PC-3 (cell line): Measurements from ENCODE around the gene TMEM169. TPM values are rescaled to one million over a fixed set of nuclear protein-coding genes. Genes with fewer than 3 reads are reported as not detected.
"Not testable (repeated sequence)": the region's sequence is repeated elsewhere in the genome, so short reads cannot be mapped to it uniquely, and the experiment has no call there.

Experiments
- ATAC-seq: fragments of 200-7000 bp; cut with Tn5 transposase; 2 replicates; pipeline ENCODE4 v1.9.1; 2020; ENCODE audit warnings: mild to moderate bottlenecking, moderate library complexity
- BruUV-seq: library from RNA; stranded (reverse); fragments of 400-500 nt; replicated peaks from 2 replicates; lab custom pipeline; 2021; lab: Mats Ljungman, UMichigan
- CTCF ChIA-PET: fragments of 300-600 bp; sonication (Branson Sonifier 250); formaldehyde crosslinking; loops from one replicate; lab custom pipeline; 2022; ENCODE audit warnings: antibody characterized with exemption; lab: Charles Lee
- POLR2A ChIA-PET: fragments of 300-600 bp; sonication (Branson Sonifier 250); formaldehyde crosslinking; loops from one replicate; lab custom pipeline; 2022; ENCODE audit warnings: antibody characterized with exemption; ENCODE audit not compliant: unreplicated experiment; lab: Charles Lee
- DNase-seq: peaks from one replicate; pipeline ENCODE4 v3.0.0-alpha.2; 2015
- H2AFZ ChIP-seq: fragments of 300-600 bp; sonication (generic); 2 replicates; pipeline ENCODE4 v1.6.0; 2016; ENCODE audit warnings: antibody characterized with exemption, low read length
- H3F3A ChIP-seq: fragments of 300-600 bp; sonication (generic); one replicate; pipeline ENCODE4 v1.6.0; 2017; ENCODE audit warnings: antibody characterized with exemption, low read length, control low read depth, mild to moderate bottlenecking; ENCODE audit not compliant: unreplicated experiment
- H3K27ac ChIP-seq: fragments of 300-600 bp; sonication (generic); 2 replicates; pipeline ENCODE4 v1.5.1; 2016; ENCODE audit warnings: mild to moderate bottlenecking, low read length
- H3K27me3 ChIP-seq: fragments of 300-600 bp; sonication (generic); 2 replicates; pipeline ENCODE4 v1.6.1; 2016; ENCODE audit warnings: low read length, mixed read lengths
- H3K36me3 ChIP-seq: fragments of 300-600 bp; sonication (generic); 2 replicates; pipeline ENCODE4 v1.6.1; 2016; ENCODE audit warnings: low read depth, mixed run types, low read length, mixed read lengths
- H3K4me1 ChIP-seq: fragments of 300-600 bp; sonication (generic); 2 replicates; pipeline ENCODE4 v1.5.1; 2016; ENCODE audit warnings: low read length; ENCODE audit not compliant: insufficient read depth
- H3K4me2 ChIP-seq: fragments of 300-600 bp; sonication (generic); 2 replicates; pipeline ENCODE4 v1.6.0; 2016; ENCODE audit warnings: low read length
- H3K4me3 ChIP-seq: fragments of 300-600 bp; sonication (generic); 2 replicates; pipeline ENCODE4 v1.5.1; 2016; ENCODE audit warnings: mild to moderate bottlenecking, low read length, mixed read lengths
- H3K79me2 ChIP-seq: fragments of 300-600 bp; sonication (generic); 2 replicates; pipeline ENCODE4 v1.6.1; 2017; ENCODE audit warnings: low read length, mixed read lengths
- H3K9ac ChIP-seq: fragments of 300-600 bp; sonication (generic); 2 replicates; pipeline ENCODE4 v1.6.0; 2016; ENCODE audit warnings: mild to moderate bottlenecking, low read length
- H3K9me2 ChIP-seq: fragments of 300-600 bp; sonication (generic); replicated peaks from 2 replicates; pipeline ENCODE4 v1.6.1; 2016; ENCODE audit warnings: mixed run types, low read length, mixed read lengths
- H3K9me3 ChIP-seq: fragments of 300-600 bp; sonication (generic); 2 replicates; pipeline ENCODE4 v1.6.1; 2016; ENCODE audit warnings: low read length, mixed read lengths
- H4K20me1 ChIP-seq: fragments of 300-600 bp; sonication (generic); 2 replicates; pipeline ENCODE4 v1.6.1; 2016; ENCODE audit warnings: low read length, mixed read lengths
- EZH2 ChIP-seq: fragments of 300-600 bp; sonication (generic); IDR thresholded peaks from one replicate; pipeline ENCODE4 v1.6.1; 2017; ENCODE audit warnings: antibody characterized with exemption, mild to moderate bottlenecking, low read length; ENCODE audit not compliant: unreplicated experiment
- EZH2phosphoT487 ChIP-seq: fragments of 300-600 bp; sonication (generic); IDR thresholded peaks from 2 replicates; pipeline ENCODE4 v1.6.1; 2018; ENCODE audit warnings: mild to moderate bottlenecking, antibody characterized with exemption, low read length, borderline replicate concordance
- intact Hi-C: fragments of 100-400 bp; cut with micrococcal nuclease; formaldehyde crosslinking; loops from 2 replicates; pipeline ENCODE4 v1.9.0; 2023
- total RNA-seq: library from RNA; depleted of rRNA; stranded (reverse); fragments of >200 nt; gene quantifications from 2 replicates; pipeline ENCODE4 v1.2.3, GENCODE V29; 2014
- TF ChIP-seq, protein P1 (sequence below): fragments of 300-600 bp; sonication (generic); conservative IDR thresholded peaks from 2 replicates; pipeline ENCODE4 v1.5.1; 2017; ENCODE audit warnings: antibody characterized with exemption, low read depth, mild to moderate bottlenecking, low read length

Gene TMEM169
- total RNA-seq, 1 experiment from 2014 or later: not detected

DNA sequence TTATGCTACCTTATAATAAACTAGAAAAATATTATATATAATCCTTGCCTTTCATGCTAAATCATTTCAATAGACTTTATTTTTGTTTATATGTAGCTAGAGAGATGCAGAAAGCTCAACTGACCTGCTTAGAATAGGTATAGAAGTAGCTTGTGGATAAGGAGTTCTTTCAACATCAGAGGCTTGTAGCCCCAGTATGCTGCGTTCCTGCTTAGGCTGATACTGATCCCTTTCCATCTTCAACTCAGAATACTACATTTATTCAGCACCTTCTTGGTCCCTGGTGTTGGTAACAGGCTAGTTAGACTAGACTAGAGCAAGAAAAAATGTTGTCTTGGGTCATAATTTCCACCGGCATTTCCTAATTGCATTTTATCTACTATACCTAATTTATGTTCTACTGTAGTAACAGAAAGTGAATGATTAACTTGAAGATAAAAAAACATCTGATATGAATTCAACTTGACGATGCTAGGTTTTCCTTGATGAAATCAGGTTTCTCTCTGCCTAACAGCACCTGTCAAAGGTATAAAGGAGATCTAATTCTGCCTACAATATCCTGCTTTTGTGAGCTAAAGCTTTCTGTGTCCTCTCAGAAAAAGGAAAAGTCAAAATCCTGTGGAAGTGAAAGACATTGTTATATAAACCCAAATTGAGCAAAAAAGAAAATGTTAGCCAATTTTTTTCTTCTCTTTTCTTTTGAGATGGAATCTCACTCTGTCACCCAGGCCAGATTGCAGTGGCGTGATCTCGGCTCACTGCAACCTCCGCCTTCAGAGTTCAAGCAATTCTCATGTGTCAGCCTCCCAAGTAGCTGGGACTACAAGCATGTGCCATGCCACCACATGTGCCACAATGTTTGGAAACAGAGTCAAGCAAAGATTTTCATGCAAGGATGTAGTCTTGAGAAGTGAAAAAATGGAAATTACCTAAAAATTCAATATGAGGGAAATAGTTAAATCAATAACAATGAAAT, 5.9 kb upstream of the TMEM169 start:
- intact Hi-C loops: no loop called here
- H3K9me3 ChIP-seq: no peaks in the 10 kb centered on the region
- ChIA-PET POLR2A (no interaction called here), CTCF (interaction anchor here (0.8 kb wide), 1 partner anchor 51 kb away, joined by 4 read pairs; no protein-coding TSS in a partner anchor)
- TF ChIP-seq, protein P1, sequence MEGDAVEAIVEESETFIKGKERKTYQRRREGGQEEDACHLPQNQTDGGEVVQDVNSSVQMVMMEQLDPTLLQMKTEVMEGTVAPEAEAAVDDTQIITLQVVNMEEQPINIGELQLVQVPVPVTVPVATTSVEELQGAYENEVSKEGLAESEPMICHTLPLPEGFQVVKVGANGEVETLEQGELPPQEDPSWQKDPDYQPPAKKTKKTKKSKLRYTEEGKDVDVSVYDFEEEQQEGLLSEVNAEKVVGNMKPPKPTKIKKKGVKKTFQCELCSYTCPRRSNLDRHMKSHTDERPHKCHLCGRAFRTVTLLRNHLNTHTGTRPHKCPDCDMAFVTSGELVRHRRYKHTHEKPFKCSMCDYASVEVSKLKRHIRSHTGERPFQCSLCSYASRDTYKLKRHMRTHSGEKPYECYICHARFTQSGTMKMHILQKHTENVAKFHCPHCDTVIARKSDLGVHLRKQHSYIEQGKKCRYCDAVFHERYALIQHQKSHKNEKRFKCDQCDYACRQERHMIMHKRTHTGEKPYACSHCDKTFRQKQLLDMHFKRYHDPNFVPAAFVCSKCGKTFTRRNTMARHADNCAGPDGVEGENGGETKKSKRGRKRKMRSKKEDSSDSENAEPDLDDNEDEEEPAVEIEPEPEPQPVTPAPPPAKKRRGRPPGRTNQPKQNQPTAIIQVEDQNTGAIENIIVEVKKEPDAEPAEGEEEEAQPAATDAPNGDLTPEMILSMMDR: no peak
- TF ChIP-seq EZH2 (no peak), EZH2phosphoT487 (no peak)
- H3K4me1 ChIP-seq: peaks cover 3% of the 10 kb centered on the region; the same call in 1 of the 2 replicates
- no peak overlapping the region for H2AFZ ChIP-seq
- no peak overlapping the region for H3K9ac ChIP-seq
- no peaks in the 10 kb centered on the region for H3K27me3 ChIP-seq
- peaks cover 5% of the 10 kb centered on the region; the same call in 1 of the 2 replicates for H3K79me2 ChIP-seq
- DNase-seq (no peak), ATAC-seq (no peak)
- no peaks in the 10 kb centered on the region for H3F3A ChIP-seq
- H3K4me3 ChIP-seq: no peak overlapping the region
- H3K9me2 ChIP-seq: no peaks in the 10 kb centered on the region
- no peak overlapping the region for H3K27ac ChIP-seq
- no TSS peak for BruUV-seq
- H3K4me2 ChIP-seq: no peak overlapping the region
- H3K36me3 ChIP-seq: no peaks in the 10 kb centered on the region
- no peaks in the 10 kb centered on the region for H4K20me1 ChIP-seq

DNA sequence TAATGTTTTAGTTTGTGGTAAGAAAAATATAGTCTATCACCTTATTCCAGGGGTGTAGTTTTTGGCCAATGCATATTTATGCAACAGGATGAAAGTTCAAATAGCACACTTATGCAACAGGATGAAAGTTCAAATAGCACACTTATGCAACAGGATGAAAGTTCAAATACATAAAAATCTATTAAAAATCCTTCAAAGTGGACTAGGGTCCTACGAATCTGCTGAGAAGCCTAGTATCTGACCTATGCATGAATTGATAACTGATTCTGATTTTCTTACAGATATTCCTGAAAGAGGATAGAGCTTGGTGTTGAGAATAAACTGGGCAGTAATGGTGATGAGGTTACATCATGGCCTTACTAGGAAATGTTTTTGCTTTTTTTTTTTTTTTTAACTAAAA, 2.9 kb upstream of the TMEM169 start:
- TF ChIP-seq EZH2phosphoT487 (no peak), EZH2 (no peak)
- TF ChIP-seq, protein P1: no peak
- no peaks in the 10 kb centered on the region for H3F3A ChIP-seq
- no peaks in the 10 kb centered on the region for H3K27me3 ChIP-seq
- H3K9me2 ChIP-seq: no peaks in the 10 kb centered on the region
- ATAC-seq (no peak), DNase-seq (no peak)
- H3K27ac ChIP-seq: no peak overlapping the region
- CTCF ChIA-PET: no interaction called here
- H3K4me3 ChIP-seq: no peak overlapping the region
- H4K20me1 ChIP-seq: no peaks in the 10 kb centered on the region
- BruUV-seq: no TSS peak
- H3K36me3 ChIP-seq: no peaks in the 10 kb centered on the region
- H3K4me2 ChIP-seq: no peak overlapping the region
- H3K79me2 ChIP-seq: peaks cover 5% of the 10 kb centered on the region; the same call in 1 of the 2 replicates
- no peak overlapping the region for H2AFZ ChIP-seq
- intact Hi-C loops: no loop called here
- no peak overlapping the region for H3K9ac ChIP-seq
- H3K4me1 ChIP-seq: peaks cover 7% of the 10 kb centered on the region; the same call in 1 of the 2 replicates
- POLR2A ChIA-PET: no interaction called here
- no peaks in the 10 kb centered on the region for H3K9me3 ChIP-seq

DNA sequence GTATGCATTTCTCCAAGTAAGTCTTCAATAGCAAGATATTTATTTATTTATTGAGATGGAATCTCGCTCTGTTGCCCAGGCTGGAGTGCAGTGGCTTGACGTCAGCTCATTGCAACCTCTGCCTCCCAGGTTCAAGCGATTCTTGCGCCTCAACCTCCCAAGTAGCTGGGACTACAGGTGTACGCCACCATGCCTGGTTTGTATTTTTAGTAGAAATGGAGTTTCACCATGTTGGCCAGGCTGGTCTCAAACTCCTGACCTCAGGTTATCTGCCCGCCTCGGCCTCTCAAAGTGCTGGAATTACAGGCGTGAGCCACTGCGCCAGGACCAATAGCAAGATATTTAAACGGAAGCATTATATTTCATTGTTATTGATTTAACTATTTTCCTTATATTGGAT, 1.7 kb upstream of the TMEM169 start:
- BruUV-seq, H3K9me3 ChIP-seq, intact Hi-C loops, H3K4me3 ChIP-seq, H3K9ac ChIP-seq, H3K4me2 ChIP-seq, H3K36me3 ChIP-seq, DNase-seq, H2AFZ ChIP-seq, H3K4me1 ChIP-seq, H3K27me3 ChIP-seq, H3K27ac ChIP-seq, POLR2A ChIA-PET, ATAC-seq, H3F3A ChIP-seq, CTCF ChIA-PET, H4K20me1 ChIP-seq, H3K9me2 ChIP-seq, H3K79me2 ChIP-seq: not testable (repeated sequence)
